COLO829 (cell line): ENCODE results near the gene OR5A2.
A peak's percentile ranks its signal among the peaks of the same experiment; 100 is the strongest.
"Not testable (repeated sequence)": the region's sequence is repeated elsewhere in the genome, so short reads cannot be mapped to it uniquely, and the experiment has no call there.

Experiments
- DNase-seq: peaks from one replicate; pipeline ENCODE4 v3.0.0; 2012; ENCODE audit warnings: low spot score

OR5A2 gene

GRCh38 chr11:59426361-59427067 is at the start of gene OR5A2:
TSS of gene OR5A2 (minus strand) at chr11:59426413. CDS start at chr11:59422953, 3,460 bp downstream.
- DNase-seq = no peak

GRCh38 chr11:59475176-59475575 is 49.0 kb upstream of the OR5A2 start:
- DNase-seq = no peak

- no peak for DNase-seq
Observed at GRCh38 chr11:59473015-59473414, 46.8 kb upstream of the OR5A2 start, which contains the start of gene OR4D10. TSS of gene OR4D10 (plus strand) at chr11:59473315. CDS start at chr11:59477430, 4,115 bp downstream.

GRCh38 chr11:59463190-59463641 is 37.0 kb upstream of the OR5A2 start:
- DNase-seq = peak; percentile 13

- no peak for DNase-seq
Observed at GRCh38 chr11:59459916-59460315, 33.7 kb upstream of the OR5A2 start.

- no peak for DNase-seq
Observed at GRCh38 chr11:59456661-59457060, 30.4 kb upstream of the OR5A2 start, which contains the start of gene OR4D6. TSS of gene OR4D6 (plus strand) at chr11:59456961. CDS start at chr11:59456961, 0 bp downstream.

- no peak for DNase-seq
Observed at GRCh38 chr11:59448484-59448883, 22.3 kb upstream of the OR5A2 start.

- DNase-seq = not testable (repeated sequence)
Observed at GRCh38 chr11:59445624-59446023, 19.4 kb upstream of the OR5A2 start.

GRCh38 chr11:59437770-59438169 is 11.6 kb upstream of the OR5A2 start:
- DNase-seq = no peak

GRCh38 chr11:59436169-59436568 is 10.0 kb upstream of the OR5A2 start, which contains the start of gene OR5A1:
TSS of gene OR5A1 (plus strand) at chr11:59436469. CDS start at chr11:59443169, 6,700 bp downstream.
- DNase-seq = no peak

- peak; percentile 39 for DNase-seq
Observed at GRCh38 chr11:59429924-59430516, 3.8 kb upstream of the OR5A2 start.

- DNase-seq = no peak
Observed at GRCh38 chr11:59427068-59427382, 812 bp upstream of the OR5A2 start.

- DNase-seq = no peak
Observed at GRCh38 chr11:59425131-59425530, 1.1 kb downstream of the OR5A2 start.

- no peak for DNase-seq
Observed at GRCh38 chr11:59423835-59424234, 2.4 kb downstream of the OR5A2 start.

- DNase-seq = no peak
Observed at GRCh38 chr11:59418156-59418555, 8.1 kb downstream of the OR5A2 start.

- DNase-seq = no peak
Observed at GRCh38 chr11:59417023-59417422, 9.2 kb downstream of the OR5A2 start.

- no peak for DNase-seq
Observed at GRCh38 chr11:59416613-59417012, 9.6 kb downstream of the OR5A2 start.

GRCh38 chr11:59415111-59415510 is 11.1 kb downstream of the OR5A2 start:
- no peak for DNase-seq

GRCh38 chr11:59413646-59414045 is 12.6 kb downstream of the OR5A2 start:
- DNase-seq = no peak

GRCh38 chr11:59403546-59403945 is 22.7 kb downstream of the OR5A2 start:
- no peak for DNase-seq

GRCh38 chr11:59401262-59401552 is 25.0 kb downstream of the OR5A2 start:
- no peak for DNase-seq

GRCh38 chr11:59400461-59401261 is 25.6 kb downstream of the OR5A2 start:
- DNase-seq = no peak

- no peak for DNase-seq
Observed at GRCh38 chr11:59394186-59394585, 32.0 kb downstream of the OR5A2 start.
